IMR-90 (cell line): Measurements from ENCODE around the gene NBEAL1. TPM values are rescaled to one million over a fixed set of nuclear protein-coding genes. Genes with fewer than 3 reads are reported as not detected.

Experiments
- ATAC-seq: fragments of 200-7000 bp; cut with Tn5 transposase; 2 replicates; pipeline ENCODE4 v1.9.1; 2020; ENCODE audit warnings: low read depth, mild to moderate bottlenecking, moderate library complexity
- BruUV-seq: library from RNA; stranded (reverse); fragments of 400-500 nt; replicated peaks from 2 replicates; lab custom pipeline; 2021; lab: Mats Ljungman, UMichigan
- CTCF ChIA-PET: fragments of 300-600 bp; formaldehyde crosslinking; extraction: SDS; loops from one replicate; lab custom pipeline; 2021; ENCODE audit warnings: antibody characterized with exemption; lab: Yijun Ruan, JAX
- POLR2A ChIA-PET: fragments of 300-600 bp; sonication (Branson Sonifier 250); formaldehyde crosslinking; loops from one replicate; lab custom pipeline; 2022; ENCODE audit warnings: antibody characterized with exemption; ENCODE audit not compliant: unreplicated experiment; lab: Charles Lee
- DNase-seq: peaks from one replicate; pipeline ENCODE4 v3.0.0; 2013
- H2AFZ ChIP-seq: replicated peaks from 2 replicates; pipeline ENCODE3; 2013; ENCODE audit warnings: low read length, mild to moderate bottlenecking; ENCODE audit not compliant: poor library complexity
- H2AK5ac ChIP-seq: 2 replicates; pipeline ENCODE4 v1.6.1; 2013; ENCODE audit warnings: low read depth, low read length, inconsistent platforms
- H2AK9ac ChIP-seq: replicated peaks from 2 replicates; pipeline ENCODE3; 2013; ENCODE audit warnings: mild to moderate bottlenecking, low read depth, low read length, moderate library complexity; ENCODE audit not compliant: poor library complexity
- H2BK120ac ChIP-seq: 2 replicates; pipeline ENCODE4 v1.6.1; 2013; ENCODE audit warnings: low read depth, low read length, inconsistent platforms
- H2BK15ac ChIP-seq: 3 replicates; pipeline ENCODE4 v1.6.1; 2013; ENCODE audit warnings: low read depth, low read length, inconsistent platforms
- H2BK20ac ChIP-seq: 2 replicates; pipeline ENCODE4 v1.6.1; 2013; ENCODE audit warnings: low read depth, mild to moderate bottlenecking, inconsistent platforms, low read length, moderate library complexity
- H2BK5ac ChIP-seq: 2 replicates; pipeline ENCODE4 v1.6.1; 2013; ENCODE audit warnings: mild to moderate bottlenecking, low read depth, low read length, inconsistent platforms; ENCODE audit not compliant: poor library complexity, severe bottlenecking
- H3K14ac ChIP-seq: replicated peaks from 2 replicates; pipeline ENCODE4 v1.6.1; 2013; ENCODE audit warnings: low read depth, low read length, inconsistent platforms
- H3K18ac ChIP-seq: 2 replicates; pipeline ENCODE4 v1.6.1; 2013; ENCODE audit warnings: low read depth, low read length, control low read depth
- H3K23ac ChIP-seq: 2 replicates; pipeline ENCODE4 v1.6.1; 2013; ENCODE audit warnings: low read depth, low read length, inconsistent platforms
- H3K27ac ChIP-seq: 2 replicates; pipeline ENCODE4 v1.5.1; 2013; ENCODE audit warnings: mild to moderate bottlenecking, control low read depth, low read length; ENCODE audit not compliant: insufficient read depth
- H3K27me3 ChIP-seq: 2 replicates; pipeline ENCODE4 v1.6.1; 2013; ENCODE audit warnings: low read length; ENCODE audit not compliant: control insufficient read depth, insufficient read depth
- H3K36me3 ChIP-seq: 2 replicates; pipeline ENCODE4 v1.6.1; 2013; ENCODE audit warnings: low read length, mixed read lengths; ENCODE audit not compliant: control insufficient read depth, insufficient read depth
- H3K4ac ChIP-seq: 2 replicates; pipeline ENCODE4 v1.6.1; 2013; ENCODE audit warnings: low read depth, low read length, inconsistent platforms
- H3K4me1 ChIP-seq: 2 replicates; pipeline ENCODE4 v1.6.1; 2013; ENCODE audit warnings: low read length, mixed read lengths; ENCODE audit not compliant: control insufficient read depth, insufficient read depth
- H3K4me2 ChIP-seq: 2 replicates; pipeline ENCODE4 v1.6.1; 2013; ENCODE audit warnings: low read depth, mild to moderate bottlenecking, control low read depth, low read length, moderate library complexity
- H3K4me3 ChIP-seq: 2 replicates; pipeline ENCODE4 v1.5.1; 2013; ENCODE audit warnings: low read depth, mild to moderate bottlenecking, control low read depth, low read length, moderate library complexity; ENCODE audit not compliant: insufficient read depth
- H3K56ac ChIP-seq: 2 replicates; pipeline ENCODE4 v1.6.1; 2013; ENCODE audit warnings: low read length, inconsistent platforms; ENCODE audit not compliant: insufficient read depth; ENCODE audit errors: extremely low read depth
- H3K79me1 ChIP-seq, 2 experiments: 2 replicates each; pipeline ENCODE4 v1.6.1; 2013; ENCODE audit warnings: low read length in 2 of 2, inconsistent platforms in 1 of 2, low read depth in 1 of 2
- H3K9ac ChIP-seq: 2 replicates; pipeline ENCODE4 v1.6.1; 2013; ENCODE audit warnings: low read depth, low read length, control low read depth
- H3K9me1 ChIP-seq: 2 replicates; pipeline ENCODE4 v1.6.1; 2013; ENCODE audit warnings: low read length, inconsistent platforms; ENCODE audit not compliant: insufficient read depth
- H3K9me3 ChIP-seq: 2 replicates; pipeline ENCODE4 v1.6.1; 2013; ENCODE audit warnings: low read length; ENCODE audit not compliant: control insufficient read depth, insufficient read depth
- H4K20me1 ChIP-seq: 2 replicates; pipeline ENCODE4 v1.6.1; 2013; ENCODE audit warnings: low read length, inconsistent platforms; ENCODE audit not compliant: insufficient read depth
- H4K5ac ChIP-seq: 2 replicates; pipeline ENCODE4 v1.6.1; 2013; ENCODE audit warnings: mild to moderate bottlenecking, low read depth, low read length, control low read depth
- H4K8ac ChIP-seq, 2 experiments: 2 replicates each; pipeline ENCODE4 v1.6.1; 2013; ENCODE audit warnings: low read depth in 2 of 2, low read length in 2 of 2, control low read depth in 1 of 2, inconsistent platforms in 1 of 2
- H4K91ac ChIP-seq: 2 replicates; pipeline ENCODE4 v1.6.1; 2013; ENCODE audit warnings: low read depth, low read length, inconsistent platforms; ENCODE audit not compliant: insufficient read depth
- BHLHE40 ChIP-seq: fragments of 150-350 bp; IDR thresholded peaks from 2 replicates; pipeline ENCODE4 v1.6.1; 2016; ENCODE audit warnings: mild to moderate bottlenecking, low read depth, low read length
- CEBPB ChIP-seq: IDR thresholded peaks from 2 replicates; pipeline ENCODE4 v1.6.1; 2012; ENCODE audit warnings: low read depth, low read length, improper control_type of control experiment
- CHD1 ChIP-seq: IDR thresholded peaks from 2 replicates; pipeline ENCODE4 v1.6.1; 2012; ENCODE audit warnings: low read depth, low read length, improper control_type of control experiment
- MXI1 ChIP-seq: IDR thresholded peaks from 2 replicates; pipeline ENCODE4 v1.6.1; 2012; ENCODE audit warnings: low read depth, mild to moderate bottlenecking, low read length, moderate library complexity, borderline replicate concordance
- NFE2L2 ChIP-seq: fragments of 150-350 bp; IDR thresholded peaks from 2 replicates; pipeline ENCODE4 v1.6.1; 2016; ENCODE audit warnings: low read depth, mild to moderate bottlenecking, low read length
- POLR2A ChIP-seq: IDR thresholded peaks from 2 replicates; pipeline ENCODE4 v1.6.1; 2012; ENCODE audit warnings: mild to moderate bottlenecking, low read depth, low read length
- RCOR1 ChIP-seq: IDR thresholded peaks from 2 replicates; pipeline ENCODE4 v1.6.1; 2012; ENCODE audit warnings: mild to moderate bottlenecking, low read length, improper control_type of control experiment; ENCODE audit not compliant: insufficient replicate concordance
- RFX5 ChIP-seq: IDR thresholded peaks from 2 replicates; pipeline ENCODE4 v1.8.0; 2012; ENCODE audit warnings: low read depth, mild to moderate bottlenecking, low read length, moderate library complexity
- WGBS, 2 experiments: methylation state at CpG; one replicate each; pipeline versions ENCODE4 v1.1.5 to v1.1.7; 2013; ENCODE audit warnings: missing lambda C conversion rate in 2 of 2; ENCODE audit not compliant: insufficient read length in 1 of 2; ENCODE audit errors: extremely low coverage in 2 of 2; 5-methylcytosine and 5-hydroxymethylcytosine counted together
- dilution Hi-C: fragments of 300-500 bp; cut with HindIII; formaldehyde crosslinking; loops from one replicate; pipeline ENCODE4 v1.14.3; 2018; ENCODE audit warnings: low sequenced_read_pairs; ENCODE audit not compliant: unreplicated experiment
- in situ Hi-C: fragments of 300-500 bp; cut with MboI; formaldehyde crosslinking; loops from 3 replicates; pipeline ENCODE4 v1.14.3; 2019; ENCODE audit warnings: low sequenced_read_pairs, inconsistent platforms, mixed read lengths
- intact Hi-C: fragments of 100-400 bp; cut with micrococcal nuclease; formaldehyde crosslinking; loops from 2 replicates; pipeline ENCODE4 v1.10.0; 2022
- polyA plus RNA-seq, 3 experiments: library from polyadenylated mRNA; depleted of rRNA; stranded (reverse); fragments of >200 nt; gene quantifications; 2 replicates each; pipeline ENCODE4 v1.2.3, GENCODE V29; 2012; ENCODE audit warnings: low replicate concordance in 1 of 3
- total RNA-seq: library from RNA; depleted of rRNA; stranded (reverse); fragments of >200 nt; gene quantifications from 2 replicates; pipeline ENCODE4 v1.2.3, GENCODE V29; 2012
- TF ChIP-seq, protein P1 (sequence below): conservative IDR thresholded peaks from 2 replicates; pipeline ENCODE4 v1.5.1; 2012; ENCODE audit warnings: mild to moderate bottlenecking, low read depth, low read length, improper control_type of control experiment

The NBEAL1 gene
- total and polyA plus RNA-seq, 2 of the 4 experiments (the other 2 are of a cell fraction), result 6.4 to 38.0 TPM

DNA sequence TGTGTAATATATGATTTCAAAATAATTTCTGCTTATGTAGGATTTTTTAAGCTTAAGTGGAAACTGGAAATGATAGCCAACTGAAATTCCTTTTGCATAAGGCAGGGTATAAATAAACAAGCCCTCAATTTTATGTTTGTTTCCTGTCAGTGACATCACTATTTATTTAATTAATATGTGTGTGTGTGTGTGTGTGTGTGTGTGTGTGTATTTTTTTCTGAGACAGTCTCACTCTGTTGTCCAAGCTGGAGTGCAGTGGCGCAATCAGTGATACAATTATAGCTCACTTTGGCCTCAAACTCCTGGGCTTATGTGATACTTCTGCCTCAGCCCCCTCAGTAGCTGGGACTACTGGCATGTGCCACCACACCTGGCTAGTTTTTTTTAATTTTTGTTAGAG, 194.9 kb downstream of the NBEAL1 start:
- no TSS peak for BruUV-seq
- no peak overlapping the region for H3K27ac ChIP-seq
- DNase-seq (peak; percentile 25), ATAC-seq (peak; percentile 57)
- no peak overlapping the region for H4K8ac ChIP-seq
- no peaks in the 10 kb centered on the region for H3K9me3 ChIP-seq
- H2AK9ac ChIP-seq, result no peak overlapping the region
- H3K36me3 ChIP-seq, result peaks cover 14% of the 10 kb centered on the region
- H2BK15ac ChIP-seq, result no peak overlapping the region
- H4K5ac ChIP-seq, result no peak overlapping the region
- H3K4me1 ChIP-seq, result no peaks in the 10 kb centered on the region
- no peak overlapping the region for H2BK20ac ChIP-seq
- H3K23ac ChIP-seq, result no peak overlapping the region
- intact Hi-C loops (no loop called here), in situ Hi-C loops (no loop called here), dilution Hi-C loops (no loop called here)
- no peaks in the 10 kb centered on the region for H3K9me1 ChIP-seq
- no peak overlapping the region for H3K4me2 ChIP-seq
- TF ChIP-seq, protein P1, sequence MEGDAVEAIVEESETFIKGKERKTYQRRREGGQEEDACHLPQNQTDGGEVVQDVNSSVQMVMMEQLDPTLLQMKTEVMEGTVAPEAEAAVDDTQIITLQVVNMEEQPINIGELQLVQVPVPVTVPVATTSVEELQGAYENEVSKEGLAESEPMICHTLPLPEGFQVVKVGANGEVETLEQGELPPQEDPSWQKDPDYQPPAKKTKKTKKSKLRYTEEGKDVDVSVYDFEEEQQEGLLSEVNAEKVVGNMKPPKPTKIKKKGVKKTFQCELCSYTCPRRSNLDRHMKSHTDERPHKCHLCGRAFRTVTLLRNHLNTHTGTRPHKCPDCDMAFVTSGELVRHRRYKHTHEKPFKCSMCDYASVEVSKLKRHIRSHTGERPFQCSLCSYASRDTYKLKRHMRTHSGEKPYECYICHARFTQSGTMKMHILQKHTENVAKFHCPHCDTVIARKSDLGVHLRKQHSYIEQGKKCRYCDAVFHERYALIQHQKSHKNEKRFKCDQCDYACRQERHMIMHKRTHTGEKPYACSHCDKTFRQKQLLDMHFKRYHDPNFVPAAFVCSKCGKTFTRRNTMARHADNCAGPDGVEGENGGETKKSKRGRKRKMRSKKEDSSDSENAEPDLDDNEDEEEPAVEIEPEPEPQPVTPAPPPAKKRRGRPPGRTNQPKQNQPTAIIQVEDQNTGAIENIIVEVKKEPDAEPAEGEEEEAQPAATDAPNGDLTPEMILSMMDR, result no peak
- no peak for TF ChIP-seq RCOR1
- no peak for TF ChIP-seq POLR2A
- no peak for TF ChIP-seq RFX5
- TF ChIP-seq NFE2L2, result no peak
- peak; percentile 46 for TF ChIP-seq CEBPB
- TF ChIP-seq BHLHE40, result no peak
- no peak for TF ChIP-seq CHD1
- no peak for TF ChIP-seq MXI1
- no peak overlapping the region for H3K18ac ChIP-seq
- POLR2A ChIA-PET, result no interaction called here
- no peak overlapping the region for H2BK5ac ChIP-seq
- H3K9ac ChIP-seq, result no peak overlapping the region
- H2BK120ac ChIP-seq, result no peak overlapping the region
- no peak overlapping the region for H4K91ac ChIP-seq
- no peak overlapping the region for H3K14ac ChIP-seq
- H3K27me3 ChIP-seq, result no peaks in the 10 kb centered on the region
- 100% methylated on average over 1 of the region's 1 CpG; no CpG with 5 or more reads in 1 of the 2 experiments for WGBS, 2 experiments
- H3K79me1 ChIP-seq, result no peaks in the 10 kb centered on the region
- H2AK5ac ChIP-seq, result no peak overlapping the region
- H2AFZ ChIP-seq, result no peak overlapping the region
- H3K4ac ChIP-seq, result no peak overlapping the region
- CTCF ChIA-PET, result no interaction called here
- no peak overlapping the region for H3K4me3 ChIP-seq
- no peak overlapping the region for H3K56ac ChIP-seq
- H4K20me1 ChIP-seq, result no peaks in the 10 kb centered on the region; the same call in 1 of the 2 replicates
